ENCODE results near the gene SLC35A4. TPM values are rescaled to one million over a fixed set of nuclear protein-coding genes. Genes with fewer than 3 reads are reported as not detected.
A peak's percentile ranks its signal among the peaks of the same experiment; 100 is the strongest.

Gene SLC35A4
- total RNA-seq, 1 donor from 2014 or later, result 32.0 TPM

DNA sequence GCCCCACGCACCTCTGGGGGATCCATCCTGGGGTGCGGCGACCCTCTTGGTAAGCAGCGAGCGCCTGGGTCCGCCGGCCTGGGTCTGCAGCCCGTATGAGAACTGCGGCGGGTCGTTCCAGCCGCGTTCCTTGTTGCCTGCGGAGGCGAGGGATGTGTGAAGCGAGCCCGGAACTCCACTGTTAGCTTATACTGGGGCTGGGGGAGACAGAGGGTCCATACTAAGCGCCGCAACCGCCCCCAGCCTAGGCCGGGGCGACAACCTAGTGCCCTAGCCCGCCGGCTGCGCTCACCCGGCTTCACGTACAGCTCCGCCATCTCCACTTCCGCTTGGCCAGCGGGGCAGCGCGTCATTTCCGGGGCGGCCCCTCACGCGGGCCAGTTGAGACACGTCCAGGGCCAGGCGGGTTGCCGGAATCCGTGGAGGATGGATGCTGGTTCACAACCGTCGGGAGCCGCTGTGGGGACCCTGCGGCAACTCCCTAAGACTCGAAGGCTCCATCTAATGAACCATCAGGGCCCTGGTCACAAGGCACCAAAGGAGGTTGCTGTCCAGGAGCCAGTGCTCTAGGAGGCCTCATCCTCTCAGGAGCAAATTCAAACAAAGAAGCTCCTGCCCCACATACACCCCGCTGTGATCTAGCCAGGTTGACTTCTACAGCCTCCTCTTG is 7.4 kb upstream of the SLC35A4 start, which contains the start of gene SRA1:
TSS of gene SRA1 (minus strand) at position 338 of the 670 bp plus-strand sequence. CDS start at position 317, 21 bp downstream.
- peak; percentile 75 for ATAC-seq
- DNase-seq (ENCODE audit: low spot score), result peak; percentile 96

DNA sequence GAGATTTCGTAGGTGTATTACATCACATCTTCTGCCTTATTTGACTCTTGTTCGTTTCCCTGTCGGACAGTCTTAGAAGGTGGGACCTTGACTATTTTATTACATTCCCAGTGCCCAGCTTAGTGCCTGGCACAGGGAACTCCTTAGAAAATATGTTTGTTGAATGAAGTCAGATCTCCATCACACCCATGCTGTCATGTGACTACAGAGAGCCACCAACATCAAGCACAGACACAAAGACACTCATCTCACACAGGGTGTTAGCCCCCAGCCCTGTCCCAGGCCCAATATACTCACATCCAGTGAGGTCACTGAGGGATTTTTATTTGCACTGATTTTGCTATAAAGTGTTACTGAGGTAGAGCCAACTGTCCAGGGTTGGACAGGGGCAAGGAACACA is 6.7 kb upstream of the SLC35A4 start:
- no peak for ATAC-seq
- no peak for DNase-seq (ENCODE audit: low spot score)

DNA sequence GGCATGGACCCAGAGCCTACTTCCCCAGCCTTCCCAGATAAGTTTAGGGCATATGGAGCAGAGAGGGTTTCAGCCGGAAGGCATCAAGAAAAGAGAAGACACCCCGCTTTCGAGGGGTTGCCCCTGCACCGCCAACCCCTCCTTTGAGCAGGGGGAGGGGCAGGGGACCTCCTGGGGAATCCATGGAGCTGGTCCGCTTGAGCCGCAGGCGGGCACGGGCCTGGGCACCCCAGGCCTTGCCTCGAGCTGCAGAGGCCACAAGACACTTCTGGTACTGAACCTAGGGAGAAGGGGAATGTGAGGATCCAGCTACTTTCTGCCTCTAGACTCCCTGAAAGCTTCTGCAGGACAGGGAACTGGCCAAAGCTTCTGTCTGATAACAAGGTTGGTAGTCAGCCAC is 6.1 kb upstream of the SLC35A4 start:
- DNase-seq (ENCODE audit: low spot score), result no peak

DNA sequence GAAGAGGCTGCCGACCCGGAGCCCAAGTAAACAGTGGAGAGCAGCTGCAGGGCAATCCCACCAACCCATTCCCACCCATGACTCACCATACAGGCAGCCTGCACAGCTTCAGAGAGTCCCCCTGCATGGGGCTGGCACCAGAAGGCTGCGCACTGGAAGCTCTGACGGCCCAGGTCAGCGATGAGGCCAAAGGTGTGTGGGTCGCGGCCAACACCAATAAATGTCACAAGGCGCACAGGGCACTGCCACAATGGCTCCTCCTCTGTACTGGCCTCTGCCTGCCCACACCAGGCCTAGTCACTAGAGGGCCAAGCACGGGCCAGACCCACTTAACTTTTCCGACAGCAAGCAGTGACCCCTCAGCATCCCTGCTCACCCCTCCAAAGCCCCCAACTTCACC is 4.4 kb upstream of the SLC35A4 start:
- DNase-seq (ENCODE audit: low spot score) (peak; percentile 94), ATAC-seq (peak; percentile 54)

More for the DNA sequence above, 6.1 kb upstream of the SLC35A4 start:
- no peak for ATAC-seq

DNA sequence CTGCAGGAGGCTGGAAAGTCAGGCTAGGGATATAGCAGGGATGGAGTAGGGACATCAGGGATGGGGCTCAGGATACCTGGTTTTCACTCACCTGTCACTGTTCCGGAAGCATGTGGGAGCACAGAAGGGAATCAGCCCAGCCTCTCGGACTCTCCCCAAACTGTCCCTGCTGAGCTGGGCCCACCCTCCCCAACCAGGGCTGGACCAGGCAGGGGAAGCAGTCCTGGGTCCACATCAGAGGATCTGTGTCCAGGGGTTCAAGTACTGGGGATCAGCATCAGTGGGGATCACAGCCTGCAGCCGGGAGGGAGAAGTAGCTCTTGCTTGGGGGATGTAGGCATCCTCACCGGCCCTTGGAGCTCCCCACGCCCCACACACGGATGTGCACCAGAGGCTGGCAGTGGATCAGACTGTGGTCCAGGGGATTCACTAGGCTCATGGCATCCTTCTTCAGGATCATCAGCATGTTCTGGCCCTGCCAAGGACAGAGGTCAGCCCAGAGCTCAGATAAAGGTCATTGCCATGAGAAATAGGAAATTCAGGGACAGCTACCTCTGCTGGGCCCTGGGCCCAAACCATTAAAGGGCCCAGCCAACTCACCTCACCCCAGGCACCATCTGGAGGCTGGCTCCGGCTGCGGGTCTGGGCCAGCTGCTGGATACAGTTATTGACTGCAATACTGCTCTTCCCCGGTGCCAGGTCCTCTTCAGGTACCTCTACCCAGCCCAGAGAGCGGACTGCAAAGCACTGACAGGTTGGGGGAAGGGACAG is 2.7 kb upstream of the SLC35A4 start:
- DNase-seq (ENCODE audit: low spot score) (peak; percentile 90), ATAC-seq (peak; percentile 50)

DNA sequence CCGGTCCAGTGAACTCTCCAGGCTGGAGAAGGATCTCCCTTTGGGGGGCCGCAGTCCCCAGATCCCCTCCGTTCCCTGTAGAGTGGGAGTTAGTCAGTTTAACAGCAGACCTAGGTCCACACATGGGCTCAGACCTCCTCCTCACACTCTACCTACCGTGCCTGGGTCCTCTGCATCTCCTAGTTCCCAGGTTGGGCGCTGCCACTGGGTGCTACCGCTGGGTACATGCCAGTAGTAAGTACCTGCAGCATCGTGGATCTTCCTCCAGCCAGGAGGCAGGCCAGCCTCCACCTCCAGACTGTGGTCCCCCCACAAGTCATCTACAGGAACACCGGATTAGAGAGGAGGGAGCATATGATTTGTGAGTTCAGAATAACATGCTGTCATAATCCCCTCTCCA is 1.0 kb upstream of the SLC35A4 start:
- ATAC-seq, result no peak
- no peak for DNase-seq (ENCODE audit: low spot score)

DNA sequence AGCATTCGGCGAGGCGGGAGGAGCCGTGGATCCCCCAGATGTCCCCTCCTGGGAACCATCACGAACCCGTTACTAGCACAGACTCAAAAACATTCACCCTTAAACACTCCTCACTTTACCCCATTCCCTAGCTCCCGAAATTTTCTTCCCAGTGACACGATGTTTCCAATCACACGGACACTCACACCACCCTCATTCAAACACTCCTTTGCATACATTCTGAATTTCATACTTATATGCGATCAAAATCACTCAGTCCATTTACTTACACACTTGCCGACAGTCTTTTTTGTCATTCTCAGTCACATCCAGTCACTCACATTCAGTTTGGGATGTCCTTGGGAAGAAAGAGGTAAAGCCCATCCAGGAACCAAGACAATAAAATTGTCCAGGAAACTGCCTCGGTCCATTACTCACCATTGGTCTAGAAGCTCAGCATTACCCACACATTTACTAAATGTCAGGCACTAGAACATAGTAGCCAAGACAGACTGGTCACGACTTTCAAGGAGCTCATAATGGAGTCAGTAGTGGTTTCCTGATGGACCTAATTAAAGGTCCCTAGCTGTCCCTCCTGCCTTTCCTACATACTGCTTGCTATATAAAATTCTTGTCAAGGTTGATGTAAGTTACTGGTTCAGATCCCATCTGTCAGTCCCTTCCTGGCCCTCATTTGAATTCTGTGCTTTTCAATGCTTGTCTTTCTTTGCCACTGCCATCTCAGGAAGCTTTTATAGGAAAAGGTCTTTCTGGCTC is 574 bp downstream of the SLC35A4 start:
- no peak for DNase-seq (ENCODE audit: low spot score)
- ATAC-seq, result no peak

DNA sequence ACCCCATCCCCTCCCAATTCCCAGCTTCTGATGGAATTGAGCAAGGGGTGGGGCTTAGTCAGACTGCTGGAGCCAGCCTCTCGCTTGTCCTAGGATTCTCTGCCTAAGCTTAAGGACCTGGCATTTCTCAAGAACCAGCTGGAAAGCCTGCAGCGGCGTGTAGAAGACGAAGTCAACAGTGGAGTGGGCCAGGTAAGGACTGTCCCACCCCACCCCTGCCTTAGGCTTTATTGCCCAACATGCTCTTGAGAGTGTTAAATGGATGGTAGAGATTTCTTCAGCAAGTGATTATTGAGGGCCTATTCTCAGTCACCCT is 1.1 kb downstream of the SLC35A4 start:
- ATAC-seq, result no peak

DNA sequence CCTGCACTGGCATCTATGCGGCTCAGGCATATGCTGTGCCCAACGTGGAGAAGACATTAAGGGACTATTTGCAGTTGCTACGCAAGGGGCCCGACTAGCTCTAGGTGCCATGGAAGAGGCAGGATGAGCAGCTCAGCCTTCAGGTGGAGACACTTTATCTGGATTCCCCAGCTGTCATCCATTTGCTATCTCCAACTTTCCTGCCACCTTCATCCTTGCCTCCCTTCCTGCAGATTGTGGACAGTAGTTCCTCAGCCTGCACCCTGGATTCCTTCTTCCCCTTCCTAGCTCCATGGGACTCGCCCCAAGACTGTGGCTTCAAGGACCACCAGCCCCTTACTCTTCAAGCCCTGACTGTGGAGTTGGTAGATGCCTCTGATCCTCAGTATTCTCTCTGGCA is 2.0 kb downstream of the SLC35A4 start:
- ATAC-seq, result no peak
- DNase-seq (ENCODE audit: low spot score), result no peak

More for the DNA sequence above, 1.1 kb downstream of the SLC35A4 start:
- no peak for DNase-seq (ENCODE audit: low spot score)

DNA sequence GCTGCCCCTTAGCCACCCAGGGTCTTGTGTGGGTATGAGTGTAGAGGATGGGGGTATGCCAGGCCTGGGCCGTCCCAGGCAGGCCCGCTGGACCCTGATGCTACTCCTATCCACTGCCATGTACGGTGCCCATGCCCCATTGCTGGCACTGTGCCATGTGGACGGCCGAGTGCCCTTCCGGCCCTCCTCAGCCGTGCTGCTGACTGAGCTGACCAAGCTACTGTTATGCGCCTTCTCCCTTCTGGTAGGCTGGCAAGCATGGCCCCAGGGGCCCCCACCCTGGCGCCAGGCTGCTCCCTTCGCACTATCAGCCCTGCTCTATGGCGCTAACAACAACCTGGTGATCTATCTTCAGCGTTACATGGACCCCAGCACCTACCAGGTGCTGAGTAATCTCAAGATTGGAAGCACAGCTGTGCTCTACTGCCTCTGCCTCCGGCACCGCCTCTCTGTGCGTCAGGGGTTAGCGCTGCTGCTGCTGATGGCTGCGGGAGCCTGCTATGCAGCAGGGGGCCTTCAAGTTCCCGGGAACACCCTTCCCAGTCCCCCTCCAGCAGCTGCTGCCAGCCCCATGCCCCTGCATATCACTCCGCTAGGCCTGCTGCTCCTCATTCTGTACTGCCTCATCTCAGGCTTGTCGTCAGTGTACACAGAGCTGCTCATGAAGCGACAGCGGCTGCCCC is 2.6 kb downstream of the SLC35A4 start:
- DNase-seq (ENCODE audit: low spot score) (no peak), ATAC-seq (no peak)

DNA sequence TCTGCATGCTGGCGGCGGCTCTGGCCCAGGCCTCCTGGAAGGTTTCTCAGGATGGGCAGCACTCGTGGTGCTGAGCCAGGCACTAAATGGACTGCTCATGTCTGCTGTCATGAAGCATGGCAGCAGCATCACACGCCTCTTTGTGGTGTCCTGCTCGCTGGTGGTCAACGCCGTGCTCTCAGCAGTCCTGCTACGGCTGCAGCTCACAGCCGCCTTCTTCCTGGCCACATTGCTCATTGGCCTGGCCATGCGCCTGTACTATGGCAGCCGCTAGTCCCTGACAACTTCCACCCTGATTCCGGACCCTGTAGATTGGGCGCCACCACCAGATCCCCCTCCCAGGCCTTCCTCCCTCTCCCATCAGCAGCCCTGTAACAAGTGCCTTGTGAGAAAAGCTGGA is 3.2 kb downstream of the SLC35A4 start:
- DNase-seq (ENCODE audit: low spot score), result no peak
- no peak for ATAC-seq

DNA sequence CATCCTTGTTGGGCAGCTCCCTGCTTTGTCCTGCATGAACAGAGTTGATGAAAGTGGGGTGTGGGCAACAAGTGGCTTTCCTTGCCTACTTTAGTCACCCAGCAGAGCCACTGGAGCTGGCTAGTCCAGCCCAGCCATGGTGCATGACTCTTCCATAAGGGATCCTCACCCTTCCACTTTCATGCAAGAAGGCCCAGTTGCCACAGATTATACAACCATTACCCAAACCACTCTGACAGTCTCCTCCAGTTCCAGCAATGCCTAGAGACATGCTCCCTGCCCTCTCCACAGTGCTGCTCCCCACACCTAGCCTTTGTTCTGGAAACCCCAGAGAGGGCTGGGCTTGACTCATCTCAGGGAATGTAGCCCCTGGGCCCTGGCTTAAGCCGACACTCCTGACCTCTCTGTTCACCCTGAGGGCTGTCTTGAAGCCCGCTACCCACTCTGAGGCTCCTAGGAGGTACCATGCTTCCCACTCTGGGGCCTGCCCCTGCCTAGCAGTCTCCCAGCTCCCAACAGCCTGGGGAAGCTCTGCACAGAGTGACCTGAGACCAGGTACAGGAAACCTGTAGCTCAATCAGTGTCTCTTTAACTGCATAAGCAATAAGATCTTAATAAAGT is 3.9 kb downstream of the SLC35A4 start:
- DNase-seq (ENCODE audit: low spot score), result no peak
- ATAC-seq, result no peak

DNA sequence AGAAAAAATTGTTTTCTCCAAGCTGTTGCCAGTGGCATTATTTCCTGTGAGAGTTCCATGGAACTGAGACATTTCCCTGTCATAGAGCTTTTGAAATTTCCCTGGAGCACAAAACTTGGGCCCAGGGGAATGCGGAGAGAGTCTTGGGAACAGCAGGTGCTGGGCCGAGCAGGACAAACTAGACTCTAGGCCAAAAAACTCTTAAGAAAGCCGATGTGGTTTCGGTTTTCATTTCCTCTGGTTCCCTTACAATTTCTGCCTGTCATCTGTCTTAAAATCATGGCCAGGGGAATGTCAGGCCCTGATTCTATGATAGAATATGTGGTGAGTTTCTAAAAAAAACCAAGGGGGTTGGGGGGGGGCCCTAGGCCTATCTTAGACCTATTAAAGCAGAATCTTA is 4.6 kb downstream of the SLC35A4 start:
- DNase-seq (ENCODE audit: low spot score), result no peak
- ATAC-seq, result no peak

DNA sequence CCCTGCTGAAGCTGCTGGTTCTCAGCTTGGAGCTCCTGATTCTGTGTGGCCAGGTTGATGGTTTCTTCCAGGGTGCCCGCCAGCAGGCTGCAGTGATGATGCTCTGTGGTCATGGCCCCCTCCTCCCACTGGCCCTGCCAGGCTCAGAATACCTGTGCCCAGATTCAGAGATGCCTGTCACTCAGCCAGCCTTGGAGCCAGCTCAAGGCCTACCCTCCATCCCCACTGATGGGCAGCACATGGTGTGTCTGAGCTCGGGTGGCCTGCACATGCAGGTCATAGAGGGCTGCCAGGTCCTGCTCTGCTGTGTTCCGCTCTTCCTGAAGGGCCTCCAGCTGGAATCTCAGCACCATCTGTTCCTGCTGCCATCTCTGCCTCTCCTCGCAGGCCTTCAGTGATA is 5.4 kb downstream of the SLC35A4 start:
- no peak for ATAC-seq
- DNase-seq (ENCODE audit: low spot score), result no peak

DNA sequence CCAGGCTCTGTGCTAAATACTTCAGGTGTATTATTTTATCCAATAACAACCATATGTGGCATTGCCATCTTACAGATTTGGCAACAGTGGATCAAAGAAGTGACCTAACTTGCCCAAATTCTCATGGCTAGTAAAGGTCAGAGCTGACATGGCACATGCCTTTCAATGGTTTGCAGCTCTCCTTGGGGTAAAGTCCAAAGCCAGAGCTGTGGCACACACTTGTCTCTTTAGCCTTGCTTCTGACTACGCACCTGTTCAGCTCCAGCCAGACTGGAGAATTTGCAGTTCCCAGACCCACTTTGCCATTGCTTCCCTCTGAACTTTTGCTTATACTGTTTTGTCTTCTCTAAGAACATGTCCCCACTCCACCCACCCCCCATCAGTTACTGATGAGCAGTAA is 5.9 kb downstream of the SLC35A4 start:
- DNase-seq (ENCODE audit: low spot score), result no peak
- no peak for ATAC-seq

DNA sequence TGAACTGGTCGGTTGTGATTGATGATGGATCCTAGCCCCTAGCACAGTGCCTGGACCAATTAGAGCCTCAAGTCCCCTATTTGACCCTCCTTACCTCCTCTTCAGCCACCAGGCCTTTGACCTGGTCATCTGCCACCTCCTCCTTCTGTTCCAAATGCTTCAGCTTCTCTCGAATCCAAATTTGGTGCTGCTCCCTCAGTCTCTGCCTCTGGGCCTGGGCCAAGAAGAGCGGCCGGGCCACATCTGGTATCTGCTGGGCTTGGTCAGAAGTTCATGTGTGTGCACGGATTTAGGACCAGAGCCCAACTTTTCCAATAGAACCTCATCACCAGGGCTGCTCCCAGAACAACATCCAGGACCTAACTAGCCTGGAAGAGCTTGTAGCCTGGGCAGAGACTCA is 6.5 kb downstream of the SLC35A4 start:
- peak; percentile 73 for DNase-seq (ENCODE audit: low spot score)
- ATAC-seq, result peak; percentile 43

DNA sequence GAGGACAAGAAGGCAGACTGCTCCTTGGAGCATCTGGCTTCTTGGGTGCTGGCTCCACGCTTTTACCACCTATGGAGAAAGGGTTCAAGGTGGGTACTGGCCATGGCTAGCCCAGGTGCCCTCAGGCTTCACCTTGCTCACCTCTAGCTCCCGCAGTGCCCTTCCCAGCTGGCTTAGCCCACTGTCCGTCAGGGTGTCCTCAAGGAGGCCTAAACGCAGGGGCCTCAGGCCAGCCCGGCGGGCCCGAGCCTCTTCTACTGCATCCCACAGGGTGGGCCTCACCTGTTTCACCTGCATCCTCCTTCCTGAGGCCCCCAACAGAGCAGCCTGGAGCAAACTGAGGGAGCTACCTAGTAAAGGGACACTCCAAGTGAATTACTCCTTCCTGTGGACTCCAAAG is 9.1 kb downstream of the SLC35A4 start:
- ATAC-seq (no peak), DNase-seq (ENCODE audit: low spot score) (no peak)

DNA sequence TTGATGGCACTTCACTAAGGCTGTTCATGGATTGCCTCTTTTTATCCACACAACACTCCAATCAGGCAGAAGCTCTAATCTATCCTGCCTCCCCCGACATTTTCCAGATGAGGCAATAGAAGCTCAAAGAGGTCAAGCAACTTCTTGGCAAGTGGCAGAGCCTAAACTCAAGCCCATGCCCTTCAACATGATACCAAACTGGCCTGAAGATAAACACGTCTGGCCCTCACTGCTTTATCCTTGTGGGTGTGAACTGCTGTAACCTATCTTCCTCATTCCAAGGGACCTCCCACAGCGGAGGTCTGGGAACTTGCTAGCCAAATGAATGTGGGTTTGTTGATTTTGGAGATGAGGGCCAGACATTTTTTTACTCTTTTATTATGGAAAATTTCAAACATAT is 9.5 kb downstream of the SLC35A4 start:
- ATAC-seq (peak; percentile 77), DNase-seq (ENCODE audit: low spot score) (peak; percentile 78)

DNA sequence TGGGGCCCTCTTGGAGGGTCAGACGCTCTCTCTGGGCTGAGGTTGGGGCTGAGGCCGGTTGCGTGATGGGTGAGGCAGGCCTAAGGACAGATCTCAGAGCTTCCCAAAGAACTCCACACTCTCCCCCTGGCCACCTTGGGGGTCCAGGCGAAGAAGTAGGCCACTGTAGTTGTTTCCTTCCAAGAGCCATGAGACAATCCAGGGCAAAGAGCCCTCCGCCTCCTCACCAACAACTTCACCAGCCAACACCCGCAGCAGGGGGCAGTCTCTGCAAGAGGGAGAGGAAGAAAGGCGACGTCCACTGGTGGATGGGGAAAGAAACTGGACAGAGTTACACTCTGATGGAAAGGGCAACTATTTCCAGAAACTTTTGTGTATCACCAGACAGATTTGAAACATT is 10.7 kb downstream of the SLC35A4 start:
- ATAC-seq (peak; percentile 83), DNase-seq (ENCODE audit: low spot score) (peak; percentile 80)

DNA sequence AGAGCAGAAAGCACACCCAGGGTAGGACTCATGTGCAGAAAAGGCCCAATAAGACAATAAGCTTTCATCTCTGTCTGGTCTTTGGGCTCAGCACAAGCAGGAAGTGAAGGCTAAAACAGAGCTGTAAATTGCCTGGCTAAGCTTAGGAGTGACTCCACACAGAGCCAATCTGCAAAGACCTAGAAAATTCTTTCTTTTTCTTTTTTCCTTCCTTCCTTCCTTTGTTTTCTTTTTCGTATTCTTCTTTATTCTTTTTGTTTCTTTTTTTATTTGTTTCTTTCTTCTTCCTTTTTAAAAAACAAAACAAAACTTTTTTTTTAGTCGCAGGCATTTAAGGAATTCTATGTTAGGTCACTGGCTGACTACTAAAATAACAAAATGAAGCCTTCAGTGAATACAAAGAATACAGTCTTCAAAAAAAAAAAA is 12.2 kb downstream of the SLC35A4 start:
- DNase-seq (ENCODE audit: low spot score) (no peak), ATAC-seq (no peak)

Measured in left lobe of liver (tissue), 2 donors.